ENCODE data around the gene SLC25A42. TPM values are rescaled to one million over a fixed set of nuclear protein-coding genes. Genes with fewer than 3 reads are reported as not detected.

SLC25A42 gene
- total and polyA plus RNA-seq, 2 donors (not counting 1 experiment from before 2014, with no cell fraction given): 36.5 to 83.9 TPM

GRCh38 chr19:19139876-19140229 is 76.1 kb downstream of the SLC25A42 start:
- peaks cover 15 to 21% of the 10 kb centered on the region in 2 donors for H3K4me1 ChIP-seq (ENCODE audit: control insufficient read depth in 2 of 2, insufficient read depth in 2 of 2, low read length in 2 of 2)
- no peaks in the 10 kb centered on the region for H3K27me3 Mint-ChIP-seq
- intact Hi-C loops (cut with micrococcal nuclease): loop anchor here (1.0 to 5.0 kb wide), 2 partner anchors 87 to 948 kb away; partner anchors contain the start of gene MPV17L2
- no peak overlapping the region for H3K4me3 Mint-ChIP-seq
- peaks cover 35% of the 10 kb centered on the region for H3K4me1 Mint-ChIP-seq
- no peaks in the 10 kb centered on the region for H4K20me1 ChIP-seq (ENCODE audit: control insufficient read depth, insufficient read depth, low read length, poor library complexity, severe bottlenecking)
- no peak overlapping the region for H3K27ac ChIP-seq (ENCODE audit: low read length in 2 of 2)
- peaks cover 15% of the 10 kb centered on the region for H3K79me2 ChIP-seq (ENCODE audit: control insufficient read depth, insufficient read depth, low read length)
- no peak overlapping the region for H3K9ac ChIP-seq (ENCODE audit: low read length)
- 54% methylated on average over 5 of the region's 5 CpGs for WGBS (ENCODE audit: insufficient coverage)
- ChIA-PET POLR2A (no interaction called here), CTCF (interaction anchor here (0.6 to 10.8 kb wide), 8 partner anchors 17 to 100 kb away, joined by 3 to 285 read pairs (median 4); partner anchors contain the start of genes MEF2B and SLC25A42)
- H3K9me3 ChIP-seq (ENCODE audit: control extremely low read depth in 1 of 3, control insufficient read depth in 2 of 3, insufficient read depth in 1 of 3, low read length in 2 of 3): no peaks in the 10 kb centered on the region
- no peak overlapping the region for H3K27ac Mint-ChIP-seq
- H3K4me3 ChIP-seq (ENCODE audit: control extremely low read depth in 1 of 5, extremely low read depth in 1 of 5, insufficient read depth in 1 of 5, low read depth in 2 of 5, low read length in 4 of 5): no peak overlapping the region
- TF ChIP-seq, protein P1, sequence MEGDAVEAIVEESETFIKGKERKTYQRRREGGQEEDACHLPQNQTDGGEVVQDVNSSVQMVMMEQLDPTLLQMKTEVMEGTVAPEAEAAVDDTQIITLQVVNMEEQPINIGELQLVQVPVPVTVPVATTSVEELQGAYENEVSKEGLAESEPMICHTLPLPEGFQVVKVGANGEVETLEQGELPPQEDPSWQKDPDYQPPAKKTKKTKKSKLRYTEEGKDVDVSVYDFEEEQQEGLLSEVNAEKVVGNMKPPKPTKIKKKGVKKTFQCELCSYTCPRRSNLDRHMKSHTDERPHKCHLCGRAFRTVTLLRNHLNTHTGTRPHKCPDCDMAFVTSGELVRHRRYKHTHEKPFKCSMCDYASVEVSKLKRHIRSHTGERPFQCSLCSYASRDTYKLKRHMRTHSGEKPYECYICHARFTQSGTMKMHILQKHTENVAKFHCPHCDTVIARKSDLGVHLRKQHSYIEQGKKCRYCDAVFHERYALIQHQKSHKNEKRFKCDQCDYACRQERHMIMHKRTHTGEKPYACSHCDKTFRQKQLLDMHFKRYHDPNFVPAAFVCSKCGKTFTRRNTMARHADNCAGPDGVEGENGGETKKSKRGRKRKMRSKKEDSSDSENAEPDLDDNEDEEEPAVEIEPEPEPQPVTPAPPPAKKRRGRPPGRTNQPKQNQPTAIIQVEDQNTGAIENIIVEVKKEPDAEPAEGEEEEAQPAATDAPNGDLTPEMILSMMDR (IDR thresholded peaks at IDR 0.05): peak; percentile 47
- no peak for TF ChIP-seq EZH2 (IDR thresholded peaks at IDR 0.05; ENCODE audit: borderline replicate concordance, insufficient read depth, low read depth, low read length, poor library complexity, severe bottlenecking)
- ATAC-seq (ENCODE audit: low read depth): no peak
- DNase-seq: no peak
- no peaks in the 10 kb centered on the region for H3K36me3 ChIP-seq (replicated peaks in 1 of 2; ENCODE audit: control extremely low read depth in 1 of 2, control insufficient read depth in 1 of 2, extremely low read depth in 1 of 2, insufficient read depth in 2 of 2, low read length in 1 of 2)
- no peak overlapping the region for H2AFZ ChIP-seq (ENCODE audit: insufficient read depth, low read depth, low read length, poor library complexity, severe bottlenecking)
- no peaks in the 10 kb centered on the region for H3K9me3 Mint-ChIP-seq (ENCODE audit: insufficient read depth)
- H3K27me3 ChIP-seq (replicated peaks in 1 of 4; ENCODE audit: control extremely low read depth in 1 of 4, control insufficient read depth in 3 of 4, insufficient read depth in 4 of 4, low read length in 3 of 4): no peaks in the 10 kb centered on the region
- no peak overlapping the region for H3K4me2 ChIP-seq (replicated peaks; ENCODE audit: low read depth, low read length, poor library complexity, severe bottlenecking)

DNA sequence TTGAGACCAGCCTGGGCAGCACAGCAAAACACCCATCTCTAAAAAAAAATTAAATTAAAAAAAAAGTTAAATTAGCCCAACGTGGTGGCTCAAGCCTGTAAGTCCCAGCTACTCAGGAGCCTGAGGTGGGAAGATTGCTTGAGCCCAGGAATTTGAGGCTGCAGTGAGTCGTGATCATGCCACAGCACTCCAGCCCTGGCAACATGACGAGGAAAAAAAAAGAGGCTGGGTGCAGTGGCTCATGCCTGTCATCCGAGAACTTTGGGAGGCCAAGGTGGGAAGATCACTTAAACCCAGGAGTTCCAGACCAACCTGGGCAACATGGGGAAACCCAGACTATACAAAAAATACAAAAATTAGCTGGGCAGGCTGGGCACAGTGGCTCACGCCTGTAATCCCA is 76.7 kb downstream of the SLC25A42 start:
- Mint-ChIP-seq H3K4me1 (peaks cover 31% of the 10 kb centered on the region), H3K4me3 (no peak overlapping the region), H3K9me3 (ENCODE audit: insufficient read depth) (no peaks in the 10 kb centered on the region), H3K27me3 (no peaks in the 10 kb centered on the region), H3K27ac (no peak overlapping the region)
- no peak overlapping the region for H3K4me2 ChIP-seq (replicated peaks; ENCODE audit: low read depth, low read length, poor library complexity, severe bottlenecking)
- H2AFZ ChIP-seq (ENCODE audit: insufficient read depth, low read depth, low read length, poor library complexity, severe bottlenecking): no peak overlapping the region
- POLR2A ChIA-PET: no interaction called here
- CTCF ChIA-PET: interaction anchor here (0.6 to 10.8 kb wide), 8 partner anchors 33 to 309 kb away, joined by 3 to 285 read pairs (median 4); partner anchors contain the start of genes MEF2B and SLC25A42
- TF ChIP-seq, protein P1 (IDR thresholded peaks at IDR 0.05): no peak
- TF ChIP-seq EZH2 (IDR thresholded peaks at IDR 0.05; ENCODE audit: borderline replicate concordance, insufficient read depth, low read depth, low read length, poor library complexity, severe bottlenecking): no peak
- H3K9me3 ChIP-seq (ENCODE audit: control extremely low read depth in 1 of 3, control insufficient read depth in 2 of 3, insufficient read depth in 1 of 3, low read length in 2 of 3): no peaks in the 10 kb centered on the region
- DNase-seq (no peak), ATAC-seq (ENCODE audit: low read depth) (no peak)
- H3K4me3 ChIP-seq (ENCODE audit: control extremely low read depth in 1 of 5, extremely low read depth in 1 of 5, insufficient read depth in 1 of 5, low read depth in 2 of 5, low read length in 4 of 5): no peak overlapping the region
- H4K20me1 ChIP-seq (ENCODE audit: control insufficient read depth, insufficient read depth, low read length, poor library complexity, severe bottlenecking): no peaks in the 10 kb centered on the region
- H3K4me1 ChIP-seq (ENCODE audit: control insufficient read depth in 2 of 2, insufficient read depth in 2 of 2, low read length in 2 of 2): peaks cover 15 to 17% of the 10 kb centered on the region in 2 donors
- WGBS (ENCODE audit: insufficient coverage): 76% methylated on average over 4 of the region's 5 CpGs
- H3K79me2 ChIP-seq (ENCODE audit: control insufficient read depth, insufficient read depth, low read length): peaks cover 15% of the 10 kb centered on the region
- H3K27ac ChIP-seq (ENCODE audit: low read length in 2 of 2): no peak overlapping the region
- no peaks in the 10 kb centered on the region for H3K27me3 ChIP-seq (replicated peaks in 1 of 4; ENCODE audit: control extremely low read depth in 1 of 4, control insufficient read depth in 3 of 4, insufficient read depth in 4 of 4, low read length in 3 of 4)
- H3K9ac ChIP-seq (ENCODE audit: low read length): no peak overlapping the region
- H3K36me3 ChIP-seq (replicated peaks in 1 of 2; ENCODE audit: control extremely low read depth in 1 of 2, control insufficient read depth in 1 of 2, extremely low read depth in 1 of 2, insufficient read depth in 2 of 2, low read length in 1 of 2): no peaks in the 10 kb centered on the region
- intact Hi-C loops (cut with micrococcal nuclease): no loop called here
